ENCODE measurements around the gene TRRAP.

GRCh38 chr7:98922392-98923187 is 44.3 kb downstream of the TRRAP start:
- TF ChIP-seq ZBTB7A (tag by site-specific recombination; IDR thresholded peaks at IDR 0.05; ENCODE audit: low read depth) (no peak), ZBTB49 (tag by site-specific recombination; IDR thresholded peaks at IDR 0.05; ENCODE audit: low read depth) (no peak), ZNF292 (tag by site-specific recombination; IDR thresholded peaks at IDR 0.05; ENCODE audit: borderline replicate concordance, low read depth) (no peak), ZNF221 (tag by site-specific recombination; IDR thresholded peaks at IDR 0.05; ENCODE audit: borderline replicate concordance) (no peak), ZBTB26 (tag by site-specific recombination; optimal IDR thresholded peaks at IDR 0.05) (no peak), ATF2 (tag by site-specific recombination; IDR thresholded peaks at IDR 0.05; ENCODE audit: low read depth) (no peak)
- TF ChIP-seq, protein P1, sequence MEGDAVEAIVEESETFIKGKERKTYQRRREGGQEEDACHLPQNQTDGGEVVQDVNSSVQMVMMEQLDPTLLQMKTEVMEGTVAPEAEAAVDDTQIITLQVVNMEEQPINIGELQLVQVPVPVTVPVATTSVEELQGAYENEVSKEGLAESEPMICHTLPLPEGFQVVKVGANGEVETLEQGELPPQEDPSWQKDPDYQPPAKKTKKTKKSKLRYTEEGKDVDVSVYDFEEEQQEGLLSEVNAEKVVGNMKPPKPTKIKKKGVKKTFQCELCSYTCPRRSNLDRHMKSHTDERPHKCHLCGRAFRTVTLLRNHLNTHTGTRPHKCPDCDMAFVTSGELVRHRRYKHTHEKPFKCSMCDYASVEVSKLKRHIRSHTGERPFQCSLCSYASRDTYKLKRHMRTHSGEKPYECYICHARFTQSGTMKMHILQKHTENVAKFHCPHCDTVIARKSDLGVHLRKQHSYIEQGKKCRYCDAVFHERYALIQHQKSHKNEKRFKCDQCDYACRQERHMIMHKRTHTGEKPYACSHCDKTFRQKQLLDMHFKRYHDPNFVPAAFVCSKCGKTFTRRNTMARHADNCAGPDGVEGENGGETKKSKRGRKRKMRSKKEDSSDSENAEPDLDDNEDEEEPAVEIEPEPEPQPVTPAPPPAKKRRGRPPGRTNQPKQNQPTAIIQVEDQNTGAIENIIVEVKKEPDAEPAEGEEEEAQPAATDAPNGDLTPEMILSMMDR (tag by site-specific recombination; IDR thresholded peaks at IDR 0.05): peak; percentile 21; the same call in 1 of the 2 replicates
- TF ChIP-seq, protein P2, sequence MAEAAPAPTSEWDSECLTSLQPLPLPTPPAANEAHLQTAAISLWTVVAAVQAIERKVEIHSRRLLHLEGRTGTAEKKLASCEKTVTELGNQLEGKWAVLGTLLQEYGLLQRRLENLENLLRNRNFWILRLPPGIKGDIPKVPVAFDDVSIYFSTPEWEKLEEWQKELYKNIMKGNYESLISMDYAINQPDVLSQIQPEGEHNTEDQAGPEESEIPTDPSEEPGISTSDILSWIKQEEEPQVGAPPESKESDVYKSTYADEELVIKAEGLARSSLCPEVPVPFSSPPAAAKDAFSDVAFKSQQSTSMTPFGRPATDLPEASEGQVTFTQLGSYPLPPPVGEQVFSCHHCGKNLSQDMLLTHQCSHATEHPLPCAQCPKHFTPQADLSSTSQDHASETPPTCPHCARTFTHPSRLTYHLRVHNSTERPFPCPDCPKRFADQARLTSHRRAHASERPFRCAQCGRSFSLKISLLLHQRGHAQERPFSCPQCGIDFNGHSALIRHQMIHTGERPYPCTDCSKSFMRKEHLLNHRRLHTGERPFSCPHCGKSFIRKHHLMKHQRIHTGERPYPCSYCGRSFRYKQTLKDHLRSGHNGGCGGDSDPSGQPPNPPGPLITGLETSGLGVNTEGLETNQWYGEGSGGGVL (tag by site-specific recombination; IDR thresholded peaks at IDR 0.05): peak; percentile 96
- TF ChIP-seq, protein P3, sequence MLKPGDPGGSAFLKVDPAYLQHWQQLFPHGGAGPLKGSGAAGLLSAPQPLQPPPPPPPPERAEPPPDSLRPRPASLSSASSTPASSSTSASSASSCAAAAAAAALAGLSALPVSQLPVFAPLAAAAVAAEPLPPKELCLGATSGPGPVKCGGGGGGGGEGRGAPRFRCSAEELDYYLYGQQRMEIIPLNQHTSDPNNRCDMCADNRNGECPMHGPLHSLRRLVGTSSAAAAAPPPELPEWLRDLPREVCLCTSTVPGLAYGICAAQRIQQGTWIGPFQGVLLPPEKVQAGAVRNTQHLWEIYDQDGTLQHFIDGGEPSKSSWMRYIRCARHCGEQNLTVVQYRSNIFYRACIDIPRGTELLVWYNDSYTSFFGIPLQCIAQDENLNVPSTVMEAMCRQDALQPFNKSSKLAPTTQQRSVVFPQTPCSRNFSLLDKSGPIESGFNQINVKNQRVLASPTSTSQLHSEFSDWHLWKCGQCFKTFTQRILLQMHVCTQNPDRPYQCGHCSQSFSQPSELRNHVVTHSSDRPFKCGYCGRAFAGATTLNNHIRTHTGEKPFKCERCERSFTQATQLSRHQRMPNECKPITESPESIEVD (tag by site-specific recombination; IDR thresholded peaks at IDR 0.05): no peak

All from HEK293 (cell line).